SU-DHL-6 (cell line): ENCODE data around the gene RHOB.

ENCODE experiments used
- CTCF ChIP-seq: fragments of 200-600 bp; sonication (generic); IDR thresholded peaks from one replicate; pipeline ENCODE4 v1.5.1; 2017; ENCODE audit warnings: antibody characterized with exemption, mild to moderate bottlenecking, low read length, moderate library complexity; ENCODE audit not compliant: insufficient read depth, poor library complexity, severe bottlenecking
- EZH2phosphoT487 ChIP-seq: fragments of 200-600 bp; sonication (generic), shearing (Covaris generic); conservative IDR thresholded peaks from 2 replicates; pipeline ENCODE4 v1.6.1; 2018; ENCODE audit warnings: mild to moderate bottlenecking, antibody characterized with exemption, low read length, moderate library complexity, mixed read lengths

GRCh38 chr2:20468549-20469500 is 22.0 kb downstream of the RHOB start:
- TF ChIP-seq CTCF (no peak), EZH2phosphoT487 (no peak)
